SH-SY5Y (cell line): Measurements from ENCODE around the gene CELSR1.

Experiments used
- GATA2 ChIP-seq: IDR thresholded peaks from 2 replicates; pipeline ENCODE4 v1.6.1; 2011; ENCODE audit warnings: mild to moderate bottlenecking, low read depth, low read length
- GATA3 ChIP-seq: IDR thresholded peaks from 2 replicates; pipeline ENCODE4 v1.6.1; 2011; ENCODE audit warnings: low read depth, mild to moderate bottlenecking, low read length, moderate library complexity

DNA sequence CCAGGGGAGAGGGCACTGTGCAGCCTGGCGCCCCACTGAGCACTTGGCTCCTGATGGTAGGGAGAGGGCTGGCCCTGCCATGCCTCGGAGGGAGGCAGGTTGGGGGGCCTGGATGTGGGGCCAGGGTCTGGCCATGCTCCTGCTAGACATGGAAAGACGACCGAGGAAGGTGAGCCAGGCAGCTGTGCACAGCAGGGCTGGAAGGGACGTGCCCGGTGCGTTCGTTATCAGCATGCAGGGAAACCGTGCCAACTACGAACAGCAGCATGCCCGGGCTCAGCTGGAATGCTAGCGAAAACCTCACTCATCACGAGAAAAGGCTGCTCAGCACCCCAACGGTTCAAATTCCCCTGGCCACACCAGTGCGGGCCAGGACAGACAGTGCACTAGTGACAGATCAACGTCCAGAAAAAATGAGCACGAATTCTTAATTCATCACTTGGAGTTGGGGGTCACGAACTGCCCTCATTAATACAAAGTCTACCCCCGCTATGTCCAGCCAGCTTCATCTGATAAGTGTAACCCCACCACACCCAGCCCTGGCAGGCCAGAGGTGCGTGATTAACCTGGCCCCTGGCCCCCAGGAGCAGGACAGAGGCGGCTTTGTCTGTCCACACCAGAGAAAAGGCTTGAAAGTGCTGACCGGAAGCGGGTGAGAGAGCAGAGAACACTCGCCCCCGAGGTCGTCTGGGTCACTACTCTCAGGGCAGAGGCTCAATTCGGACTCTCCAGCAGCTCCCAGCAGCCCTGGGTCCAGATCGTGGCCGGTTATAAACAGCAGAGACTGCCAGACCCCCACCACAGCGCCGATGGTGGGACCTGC, 84.2 kb downstream of the CELSR1 start:
- TF ChIP-seq GATA2 (no peak), GATA3 (no peak)
